Activated T-cell treated with anti-CD3 and anti-CD28 coated beads for 4 hours (primary cell): ENCODE measurements around the gene CHRNA1.

Experiments
- DNase-seq: peaks from one replicate; pipeline ENCODE4 v3.0.0-alpha.2; 2020

Gene CHRNA1

DNA sequence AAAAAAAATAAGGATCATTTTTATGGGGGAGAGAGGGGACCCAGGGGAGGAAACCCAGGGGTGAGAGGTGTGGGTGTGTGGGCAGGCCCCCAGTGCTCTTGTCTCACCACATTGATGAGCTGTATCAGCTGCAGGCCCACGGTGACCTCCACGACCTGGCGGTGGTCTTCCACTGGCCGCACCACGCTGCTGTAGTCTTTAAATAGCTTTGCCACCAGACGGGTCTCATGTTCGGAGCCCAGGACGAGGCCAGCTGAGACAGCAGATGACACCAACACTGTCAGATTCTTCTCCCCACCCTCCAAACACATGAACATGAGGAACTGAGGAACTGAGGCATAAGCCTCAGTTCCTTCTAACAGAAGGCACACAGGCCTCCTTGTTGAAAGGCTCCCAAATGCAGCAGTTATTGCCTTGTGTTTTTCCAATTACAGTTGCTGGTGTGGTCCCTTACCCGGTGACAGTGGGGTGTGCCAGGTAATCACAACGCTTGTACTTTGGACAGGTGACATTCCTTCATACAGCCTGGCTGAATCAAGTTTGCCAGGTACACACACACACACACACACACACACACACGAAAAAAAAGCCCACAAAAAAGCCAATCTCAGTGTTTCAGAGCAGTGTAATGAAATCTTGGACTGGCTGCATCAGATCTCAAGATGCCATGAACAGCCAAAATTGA, 4.7 kb downstream of the CHRNA1 start:
- DNase-seq: no peak

GRCh38 chr2:174756743-174757142, 7.5 kb downstream of the CHRNA1 start:
- no peak for DNase-seq

DNA sequence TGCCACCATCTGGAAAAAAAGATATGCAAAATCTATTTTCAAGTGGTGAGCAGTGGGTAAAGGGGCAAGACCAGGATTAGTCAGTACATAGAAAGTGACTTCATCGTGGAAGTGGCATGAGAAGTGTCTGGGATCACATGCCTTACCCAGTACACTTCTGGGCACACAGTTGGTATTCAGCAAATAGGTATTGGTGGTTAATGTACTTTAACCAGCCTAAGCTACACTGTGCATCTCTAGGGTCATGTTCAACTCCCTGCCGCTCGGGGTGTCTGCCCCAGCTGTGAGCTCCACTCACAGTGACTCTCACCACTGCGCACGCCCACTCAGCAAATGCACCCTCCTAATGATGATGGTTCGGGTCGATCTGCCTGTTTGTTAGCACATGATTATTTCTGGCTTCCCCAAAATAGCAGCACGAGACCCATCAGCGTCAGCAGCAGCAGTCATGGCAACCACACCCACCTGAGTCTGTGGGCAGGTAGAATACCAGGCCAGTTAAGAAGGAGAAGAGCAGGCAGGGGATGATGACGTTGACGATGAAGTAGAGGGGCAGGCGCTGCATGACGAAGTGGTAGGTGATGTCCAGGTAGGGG, 11.1 kb downstream of the CHRNA1 start:
- DNase-seq: no peak

DNA sequence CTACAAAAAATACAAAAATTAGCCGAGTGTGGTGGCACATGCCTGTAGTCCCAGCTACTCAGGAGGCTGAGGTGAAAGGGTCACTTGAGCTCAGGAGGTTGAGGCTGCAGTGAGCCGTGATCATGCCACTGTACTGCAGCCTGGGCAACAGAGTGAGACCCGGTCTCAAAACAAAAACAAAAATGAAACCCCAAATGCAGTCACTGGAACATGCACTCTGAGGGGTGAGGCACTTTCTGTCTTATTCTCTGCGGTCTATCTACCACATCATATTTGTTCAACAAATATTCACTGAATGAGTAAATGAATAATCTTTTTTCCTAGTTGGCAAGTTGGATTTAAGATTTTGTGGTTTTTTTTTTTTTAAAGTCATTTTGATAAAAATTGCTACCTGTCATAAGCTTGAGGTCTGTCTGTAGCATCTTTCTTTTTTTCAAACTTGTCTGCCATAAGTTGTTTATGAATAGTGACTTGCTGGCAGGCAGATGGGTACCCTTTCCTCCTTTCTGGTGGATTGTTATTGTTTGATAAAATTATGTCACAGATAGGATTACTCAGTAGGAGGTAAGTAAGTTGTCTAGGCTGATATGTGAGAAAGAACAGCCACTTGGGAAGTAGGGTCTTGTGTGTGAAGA, 11.8 kb downstream of the CHRNA1 start:
- no peak for DNase-seq

- no peak for DNase-seq
Observed at GRCh38 chr2:174750923-174751441, 13.3 kb downstream of the CHRNA1 start.

DNA sequence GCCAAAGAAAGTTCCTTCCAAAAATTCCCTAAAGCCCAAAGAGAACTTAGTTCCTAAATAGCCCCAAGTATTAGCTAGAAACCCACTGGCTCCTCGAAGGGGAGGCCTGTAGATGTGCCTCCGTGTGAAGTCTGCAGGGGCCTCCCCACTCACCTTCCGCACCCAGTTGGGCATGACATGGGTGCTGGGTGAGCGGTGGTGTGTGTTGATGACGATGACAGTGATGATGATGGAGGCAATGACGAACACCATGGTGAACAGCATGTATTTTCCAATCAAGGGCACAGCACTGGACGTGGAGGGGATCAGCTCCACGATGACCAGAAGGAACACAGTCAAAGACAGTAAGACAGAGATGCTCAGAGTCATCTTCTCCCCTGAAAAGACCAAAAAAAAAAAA, 14.5 kb downstream of the CHRNA1 start:
- DNase-seq: no peak

GRCh38 chr2:174748948-174749347, 15.3 kb downstream of the CHRNA1 start:
- DNase-seq: peak; percentile 69

- DNase-seq: no peak
Observed at GRCh38 chr2:174745142-174745541, 19.1 kb downstream of the CHRNA1 start.

DNA sequence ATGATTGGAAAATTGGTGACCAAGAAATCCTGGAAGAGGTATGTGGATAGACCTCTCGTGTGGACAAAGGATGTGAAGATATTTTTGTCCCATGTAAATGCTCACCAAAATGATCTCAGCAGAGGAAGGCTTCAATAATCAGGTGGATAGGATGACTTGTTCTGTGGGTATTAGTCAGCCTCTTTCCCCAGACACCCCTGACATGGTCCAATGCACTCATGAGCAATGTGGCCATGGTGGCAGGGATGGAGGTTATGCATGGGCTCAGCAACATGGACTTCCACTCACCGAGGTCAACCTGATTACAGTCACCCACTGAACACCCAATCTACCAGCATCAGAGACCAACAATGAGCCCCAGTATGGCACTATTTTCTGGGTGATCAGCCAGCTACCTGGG, 20.2 kb downstream of the CHRNA1 start:
- no peak for DNase-seq

GRCh38 chr2:174740721-174741120, 23.6 kb downstream of the CHRNA1 start:
- DNase-seq: no peak

GRCh38 chr2:174738841-174739240, 25.4 kb downstream of the CHRNA1 start:
- DNase-seq: no peak

DNA sequence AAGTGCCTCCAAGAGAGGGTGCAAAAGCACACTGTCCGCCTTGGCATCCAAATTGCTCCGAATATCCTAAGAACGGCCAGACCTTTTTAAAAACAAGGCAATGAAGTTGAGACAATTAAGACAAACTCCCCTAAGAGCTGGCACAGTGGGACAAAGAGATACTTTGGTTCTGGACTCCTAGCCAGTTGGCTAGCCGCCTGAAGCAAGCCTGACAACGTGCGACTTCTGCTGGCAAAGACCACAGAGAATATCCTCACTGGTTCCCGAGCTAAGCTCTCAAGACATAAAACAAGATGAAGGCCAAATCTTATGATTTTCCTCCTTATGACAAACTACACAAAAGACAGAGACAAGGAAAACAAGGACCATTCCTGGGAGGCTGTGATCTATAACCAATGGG, 32.7 kb downstream of the CHRNA1 start:
- DNase-seq: no peak

- DNase-seq: no peak
Observed at GRCh38 chr2:174730698-174731018, 33.6 kb downstream of the CHRNA1 start.

- DNase-seq: no peak
Observed at GRCh38 chr2:174729797-174730697, 34.2 kb downstream of the CHRNA1 start.

DNA sequence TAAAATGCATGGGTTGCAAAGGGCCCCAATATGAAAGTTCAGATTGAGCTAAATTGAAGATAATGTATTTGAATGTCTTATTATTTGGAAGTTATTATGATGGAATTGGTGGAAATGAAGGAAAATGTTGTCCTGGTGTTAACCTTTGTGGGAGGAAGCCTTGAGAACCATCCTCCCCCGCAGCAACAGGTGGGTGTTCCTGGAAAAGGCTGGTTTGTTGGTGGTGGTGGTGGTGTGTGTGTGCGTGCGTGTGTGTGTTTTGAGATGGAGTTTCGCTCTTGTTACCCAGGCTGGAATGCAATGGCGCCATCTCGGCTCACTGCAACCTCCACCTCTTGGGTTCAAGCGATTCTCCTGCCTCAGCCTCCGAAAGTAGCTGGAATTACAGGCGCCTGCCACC, 36.2 kb downstream of the CHRNA1 start:
- DNase-seq: no peak

DNA sequence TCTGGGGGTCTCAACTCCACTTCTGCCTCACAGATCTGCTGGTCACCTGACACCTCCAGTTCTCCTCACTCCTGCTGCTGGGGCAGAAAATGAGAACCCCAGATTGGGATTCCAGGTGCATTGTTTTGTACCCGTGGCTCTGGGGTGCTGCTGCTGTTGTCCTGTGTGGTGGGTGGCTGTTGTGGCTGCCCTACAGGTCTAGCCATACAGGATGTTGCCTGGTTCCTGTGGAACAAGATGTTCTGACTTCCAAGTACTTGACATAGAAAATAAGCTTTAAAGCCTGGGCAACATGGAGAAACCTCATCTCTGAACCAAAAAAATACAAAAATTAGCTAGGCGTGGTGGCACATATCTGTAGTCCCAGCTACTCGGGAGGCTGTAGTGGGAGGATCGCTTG, 38.1 kb downstream of the CHRNA1 start:
- DNase-seq: no peak

DNA sequence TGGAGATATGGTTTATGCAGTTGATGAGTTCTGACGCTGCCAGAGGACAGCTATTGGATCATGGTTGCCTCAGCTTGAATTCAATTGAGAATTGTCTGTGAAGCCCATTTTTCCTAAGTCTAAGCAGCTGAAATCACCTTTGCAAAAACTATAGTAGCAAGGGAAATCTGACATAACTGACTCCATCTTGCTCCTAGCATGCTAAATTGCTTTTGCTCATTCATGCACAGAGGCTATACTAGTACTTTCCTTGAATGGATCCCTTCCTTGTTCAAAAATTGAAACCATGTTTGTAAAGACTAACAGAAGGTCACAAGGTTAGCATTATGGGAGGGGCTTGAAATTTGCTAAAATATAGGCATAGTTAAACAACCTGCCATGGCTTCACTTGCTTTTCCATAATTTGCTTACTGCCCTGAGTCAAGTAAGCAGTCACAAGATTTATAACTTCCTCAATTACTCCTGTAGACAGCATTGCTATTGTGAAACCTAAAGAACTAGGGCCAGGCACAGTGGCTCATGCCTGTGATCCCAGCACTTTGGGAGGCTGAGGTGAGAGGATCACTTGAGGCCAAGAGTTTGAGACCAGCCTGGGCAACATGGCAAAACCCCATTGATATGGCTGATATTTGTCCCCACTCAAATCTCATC, 41.2 kb downstream of the CHRNA1 start:
- DNase-seq: no peak

GRCh38 chr2:174719016-174719415, 45.3 kb downstream of the CHRNA1 start:
- no peak for DNase-seq

DNA sequence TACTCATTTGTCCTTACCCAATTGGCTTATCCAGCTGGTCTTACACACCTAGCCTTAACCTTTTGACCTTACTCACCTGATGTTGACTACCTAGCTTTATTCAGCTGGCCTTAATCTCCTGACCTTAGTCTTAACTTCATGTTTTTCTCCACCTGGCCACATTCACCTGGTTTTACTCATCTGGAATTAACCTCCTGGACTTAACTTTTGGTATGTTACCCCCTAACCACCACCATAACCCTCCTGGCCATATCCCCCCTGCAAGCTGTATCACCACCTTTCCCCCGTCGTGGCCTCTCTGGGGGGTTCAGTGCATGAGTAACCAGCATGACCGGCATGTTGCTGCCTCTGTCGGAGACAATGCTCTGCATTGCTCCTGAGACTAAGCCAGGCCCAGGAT, 45.7 kb downstream of the CHRNA1 start:
- DNase-seq: no peak

- DNase-seq: no peak
Observed at GRCh38 chr2:174717916-174718315, 46.4 kb downstream of the CHRNA1 start.

DNA sequence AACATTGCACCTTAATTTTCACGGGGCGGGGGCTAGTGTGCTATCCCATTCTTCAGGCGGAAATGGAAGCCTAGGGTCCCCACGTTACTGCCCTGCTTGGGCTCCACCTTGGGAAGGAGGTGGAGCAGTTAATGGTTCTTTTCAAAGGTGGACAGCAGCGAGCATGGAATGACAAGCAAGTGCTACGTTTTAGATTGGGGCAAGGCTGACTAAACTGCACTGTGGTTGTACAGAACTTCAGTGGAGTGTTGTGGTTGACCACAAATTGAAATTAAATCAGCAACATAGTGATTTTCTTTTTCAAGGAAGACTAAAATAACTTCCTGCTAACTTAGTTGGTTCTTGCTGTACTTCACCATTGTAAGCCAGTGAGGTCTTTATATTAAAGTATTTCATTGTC, 47.0 kb downstream of the CHRNA1 start:
- no peak for DNase-seq

DNA sequence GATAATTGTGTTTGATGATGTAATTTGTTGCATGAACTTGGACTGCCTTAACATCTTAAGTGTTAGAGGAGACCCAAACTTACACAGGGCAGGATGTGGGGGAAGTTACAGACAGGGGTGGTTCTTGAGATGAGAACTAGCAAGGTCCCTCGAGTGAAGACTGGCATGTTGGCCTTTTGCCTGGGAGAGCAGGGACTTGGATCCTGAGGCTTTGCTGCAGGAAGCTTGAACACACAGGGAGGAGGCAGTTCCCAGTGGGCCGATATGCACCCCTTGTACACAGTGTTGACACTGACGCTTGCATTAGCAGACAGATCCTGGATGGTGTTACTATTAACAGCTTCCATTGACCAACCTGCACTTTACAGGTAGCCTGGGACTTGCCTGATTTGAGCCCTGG, 47.5 kb downstream of the CHRNA1 start:
- no peak for DNase-seq

- DNase-seq: no peak
Observed at GRCh38 chr2:174713686-174714085, 50.6 kb downstream of the CHRNA1 start.
